K562 treated with DMSO at 1 percent for 24 hours (cell line): ENCODE results near the gene NAA40. TPM values are rescaled to one million over a fixed set of nuclear protein-coding genes. Genes with fewer than 3 reads are reported as not detected.

Source experiments
- total RNA-seq: library from RNA; unstranded; fragments of 300-600 nt; gene quantifications from 2 replicates; pipeline ENCODE4 v1.2.3, GENCODE V29; 2022; ENCODE audit warnings: low read depth; ENCODE audit not compliant: insufficient read depth

Gene NAA40
- 24.5 and 25.3 TPM in 2 replicates for total RNA-seq

DNA sequence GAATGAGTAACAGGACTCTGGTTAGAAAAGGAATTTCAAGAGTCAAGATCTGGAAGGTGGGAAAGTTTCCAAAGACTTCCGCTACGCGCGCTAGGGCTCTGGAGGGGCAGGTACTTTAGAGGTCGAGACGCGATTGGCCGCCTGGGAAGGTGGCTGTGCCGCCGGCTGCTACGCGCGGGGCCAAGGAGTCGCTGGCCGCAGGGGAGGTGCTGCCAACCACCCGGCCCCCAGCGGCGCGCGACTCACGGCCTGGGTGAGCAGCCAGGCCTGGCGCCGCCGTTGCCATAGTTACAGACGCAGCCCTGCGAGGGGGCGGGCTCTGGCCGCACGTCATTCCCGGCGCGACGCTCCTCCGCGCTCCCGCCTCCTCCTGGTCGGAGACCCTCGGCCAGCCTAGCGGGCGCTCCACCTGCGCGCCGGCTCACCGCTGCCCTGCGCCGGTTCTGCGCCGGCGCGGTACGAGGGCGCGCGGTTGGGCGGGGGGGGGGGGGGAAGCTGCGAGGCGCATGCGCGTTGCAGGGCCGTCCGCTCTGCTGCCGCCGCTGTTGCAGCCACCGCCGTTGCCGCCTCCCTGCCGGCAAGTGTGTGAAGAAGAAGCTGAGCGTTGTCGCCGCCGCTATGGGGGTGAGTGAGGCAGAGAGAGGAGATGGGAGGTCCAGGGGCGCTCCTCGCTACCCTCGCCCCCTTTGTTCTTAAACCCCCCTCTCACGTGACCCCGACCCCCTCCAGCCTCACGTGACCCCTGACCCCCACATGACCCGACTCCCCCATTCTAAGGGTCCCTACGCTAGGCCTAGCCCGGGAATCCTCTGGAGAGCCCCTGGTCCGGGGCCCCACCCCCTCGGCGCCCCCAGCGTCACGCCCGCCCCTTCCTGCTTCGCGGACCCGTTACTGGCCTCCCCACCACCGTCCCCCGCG is at the start of gene NAA40:
TSS of gene NAA40 (plus strand) at position 524 of the 918 bp plus-strand sequence. CDS start at position 619, 95 bp downstream.

DNA sequence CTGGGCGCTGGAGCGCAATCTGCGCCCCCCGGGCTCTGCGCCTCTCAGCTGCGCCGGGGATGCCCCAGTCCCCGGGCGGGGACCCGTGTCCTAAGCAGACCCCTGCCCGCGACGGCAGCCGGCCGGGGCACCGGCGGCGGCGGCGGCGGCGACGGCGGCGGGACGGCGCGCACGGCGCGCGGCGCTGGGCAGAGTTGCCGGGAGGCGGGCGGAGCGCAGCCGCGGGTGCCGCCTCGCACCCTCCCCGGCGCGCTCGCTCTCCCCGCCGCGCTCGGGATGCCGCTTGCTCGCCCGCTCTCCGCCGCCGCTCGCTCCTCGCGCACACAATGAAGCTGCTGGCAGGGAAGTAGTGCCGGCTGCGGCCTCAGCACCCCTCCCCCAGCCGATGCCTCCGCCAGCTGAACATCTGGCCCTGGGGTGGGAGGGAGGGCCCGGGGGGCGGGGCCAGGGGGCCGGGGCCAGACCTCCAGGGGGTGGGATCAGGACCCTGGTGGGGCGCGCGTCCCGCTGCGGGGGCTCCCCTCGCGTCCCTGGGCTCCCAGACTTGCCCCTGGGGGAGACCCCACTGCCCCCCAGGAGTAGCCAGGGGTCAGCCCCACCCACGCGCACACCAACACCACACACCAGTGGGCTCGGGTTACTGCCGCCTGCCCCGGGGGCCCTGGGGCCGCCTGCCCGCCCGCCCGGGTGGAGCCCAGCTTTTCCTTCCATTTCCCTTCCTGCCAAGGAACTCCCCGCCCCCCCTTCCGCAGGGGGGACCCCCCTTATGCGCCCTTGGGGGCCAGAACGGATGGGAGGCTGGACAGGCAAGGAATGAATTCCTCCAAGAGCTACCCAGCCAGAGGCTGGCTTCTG is 21.7 kb upstream of the NAA40 start, which contains the start of gene RCOR2:
TSS of gene RCOR2 (minus strand) at position 328 of the 855 bp plus-strand sequence. CDS start 708 bp downstream, outside the sequence.

DNA sequence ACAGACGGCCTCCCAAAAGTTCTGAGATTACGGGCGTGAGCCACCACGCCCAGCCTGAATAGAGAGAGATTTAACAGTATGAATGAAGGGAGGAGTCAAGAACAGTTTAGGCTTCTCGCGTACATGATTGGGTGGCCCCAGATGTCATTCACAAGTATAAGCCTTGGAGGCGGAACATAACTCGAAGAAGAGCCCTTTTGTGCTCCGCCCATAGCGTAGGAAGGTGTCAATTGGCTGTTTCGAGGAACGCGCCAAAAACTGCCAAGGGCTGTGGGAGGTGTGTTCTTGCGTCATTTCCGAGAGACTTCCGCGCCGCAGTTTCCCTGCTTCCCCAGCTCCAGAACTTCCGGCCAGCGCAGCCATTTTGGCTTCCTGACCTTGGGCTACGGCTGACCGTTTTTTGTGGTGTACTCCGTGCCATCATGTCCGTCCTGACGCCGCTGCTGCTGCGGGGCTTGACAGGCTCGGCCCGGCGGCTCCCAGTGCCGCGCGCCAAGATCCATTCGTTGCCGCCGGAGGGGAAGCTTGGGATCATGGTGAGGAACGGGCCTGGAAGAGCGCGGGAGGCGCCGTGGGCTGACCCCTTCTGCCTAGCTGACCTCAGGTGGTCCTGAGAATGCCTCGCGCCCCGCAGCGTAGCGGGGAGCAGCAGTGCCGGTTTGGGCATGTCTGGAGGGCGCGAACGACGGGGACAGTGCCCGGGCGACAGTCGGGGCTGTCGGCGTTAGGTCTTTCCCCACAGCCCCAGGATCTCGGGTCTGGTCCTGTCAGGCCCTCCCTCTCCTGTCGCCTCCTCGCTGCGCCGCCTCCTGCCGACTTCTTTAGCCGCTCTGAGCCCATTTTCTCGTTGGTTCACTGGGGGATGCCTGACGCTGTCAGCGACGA is 35.7 kb downstream of the NAA40 start, which contains the start of gene COX8A:
TSS of gene COX8A (plus strand) at position 362 of the 885 bp plus-strand sequence. CDS start at position 423, 61 bp downstream.

DNA sequence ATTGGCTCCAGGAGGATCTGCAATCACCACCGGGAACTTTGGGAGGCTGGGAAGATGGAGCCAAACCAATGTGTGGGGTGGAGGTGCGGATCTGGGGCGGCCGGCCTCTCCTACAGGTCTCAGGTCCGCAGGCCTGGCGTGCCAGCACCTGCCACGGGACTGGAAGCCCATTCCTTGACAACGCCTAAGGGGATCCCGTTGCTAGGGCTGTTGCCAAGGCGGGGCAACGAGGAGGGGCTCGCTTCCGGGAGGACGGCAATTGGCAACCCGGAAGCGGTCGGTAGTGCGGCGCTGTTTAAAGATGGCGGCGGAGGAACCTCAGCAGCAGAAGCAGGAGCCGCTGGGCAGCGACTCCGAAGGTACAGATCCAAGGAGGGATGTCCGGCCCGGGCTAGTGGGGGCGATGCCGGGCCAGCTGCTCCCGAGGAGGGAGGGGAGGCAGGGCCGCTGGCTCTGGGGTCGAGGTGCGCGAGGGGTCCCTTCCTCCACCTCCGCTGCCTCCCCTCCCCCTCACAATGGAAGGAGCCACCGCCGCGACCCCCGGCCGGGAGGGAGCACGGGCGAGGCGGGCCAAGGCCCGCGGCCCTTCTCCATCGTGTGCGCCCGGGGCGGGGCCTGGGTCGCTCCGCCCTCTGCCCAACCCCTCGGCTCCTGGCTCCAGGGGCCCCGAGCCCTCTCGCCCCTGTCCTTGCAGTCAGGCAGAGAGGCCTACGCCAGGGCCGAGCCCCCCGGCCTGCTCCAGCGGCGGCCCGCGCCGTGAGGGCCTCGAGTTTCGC is 47.5 kb downstream of the NAA40 start, which contains the start of gene OTUB1:
TSS of gene OTUB1 (plus strand) at position 283 of the 776 bp plus-strand sequence. CDS start at position 302, 19 bp downstream.

Other genes starting within 250 kb of the NAA40 start
- gene ZFTA, start 170.2 kb upstream of the NAA40 start, total RNA-seq, result 13.0 and 18.0 TPM in 2 replicates
- 62.0 and 62.1 TPM in 2 replicates for gene SPINDOC, start 125.5 kb upstream of the NAA40 start, total RNA-seq
- 41.3 and 45.5 TPM in 2 replicates for gene MARK2, start 99.9 kb upstream of the NAA40 start, total RNA-seq
- 8.4 and 8.6 TPM in 2 replicates for gene RCOR2, start 21.8 kb upstream of the NAA40 start, total RNA-seq
- gene COX8A, start 35.6 kb downstream of the NAA40 start, total RNA-seq, result 1,168 and 1,233 TPM in 2 replicates
- 98.3 and 104 TPM in 2 replicates for gene OTUB1, start 47.4 kb downstream of the NAA40 start, total RNA-seq
- 0.39 and 0.42 TPM in 2 replicates for gene FLRT1, start 96.9 kb downstream of the NAA40 start, total RNA-seq
- 74.0 and 92.1 TPM in 2 replicates for gene MACROD1, start 227.1 kb downstream of the NAA40 start, total RNA-seq
- 258 and 264 TPM in 2 replicates for gene STIP1, start 247.2 kb downstream of the NAA40 start, total RNA-seq